Body of pancreas (tissue), 4 donors: ENCODE measurements around the gene ATP13A3.

Source experiments
- CTCF ChIP-seq, 7 experiments: fragments of 450-650 bp in 4 of 7; fragments of 200-600 bp in 3 of 7; sonication (generic) in 3 of 7; IDR thresholded peaks; one replicate each; pipeline ENCODE4 v1.5.1; 2016 to 2019; ENCODE audit warnings: antibody characterized with exemption in 7 of 7
- POLR2A ChIP-seq, 3 donors: fragments of 450-650 bp; IDR thresholded peaks; one replicate each; pipeline ENCODE4 v1.6.1; 2016; ENCODE audit warnings: antibody characterized with exemption in 3 of 3, mild to moderate bottlenecking in 2 of 3

GRCh38 chr3:194384569-194385001 lies 102.2 kb downstream of the ATP13A3 start:
- TF ChIP-seq CTCF (IDR thresholded peaks at IDR 0.05) = no peak
- TF ChIP-seq POLR2A (IDR thresholded peaks at IDR 0.05) = no peak
